ENCODE results near the gene CACNG3.
"Not testable (repeated sequence)": the region's sequence is repeated elsewhere in the genome, so short reads cannot be mapped to it uniquely, and the experiment has no call there.

Gene CACNG3

GRCh38 chr16:24234737-24235136 lies 21.4 kb upstream of the CACNG3 start:
- Histone ChIP-seq H3K4me1 (ENCODE audit: control insufficient read depth, insufficient read depth, low read length, poor library complexity, severe bottlenecking) (no peaks in the 10 kb centered on the region), H3K9me3 (ENCODE audit: control insufficient read depth, low read length) (peaks cover 10% of the 10 kb centered on the region), H3K4me3 (ENCODE audit: insufficient read depth, low read depth, low read length, poor library complexity, severe bottlenecking) (no peak overlapping the region), H3K27me3 (replicated peaks; ENCODE audit: control insufficient read depth, insufficient read depth, low read length, poor library complexity, severe bottlenecking) (peaks cover 5% of the 10 kb centered on the region), H3K27ac (ENCODE audit: insufficient read depth, low read length, poor library complexity, severe bottlenecking) (no peak overlapping the region), H3K36me3 (ENCODE audit: control insufficient read depth, insufficient read depth, low read length) (no peaks in the 10 kb centered on the region)
- DNase-seq, result no peak

GRCh38 chr16:24235806-24236205 lies 20.3 kb upstream of the CACNG3 start:
- Histone ChIP-seq H3K4me3 (ENCODE audit: insufficient read depth, low read depth, low read length, poor library complexity, severe bottlenecking) (no peak overlapping the region), H3K9me3 (ENCODE audit: control insufficient read depth, low read length) (peaks cover 10% of the 10 kb centered on the region), H3K36me3 (ENCODE audit: control insufficient read depth, insufficient read depth, low read length) (no peaks in the 10 kb centered on the region), H3K4me1 (ENCODE audit: control insufficient read depth, insufficient read depth, low read length, poor library complexity, severe bottlenecking) (no peaks in the 10 kb centered on the region), H3K27ac (ENCODE audit: insufficient read depth, low read length, poor library complexity, severe bottlenecking) (no peak overlapping the region), H3K27me3 (replicated peaks; ENCODE audit: control insufficient read depth, insufficient read depth, low read length, poor library complexity, severe bottlenecking) (peaks cover 5% of the 10 kb centered on the region)
- no peak for DNase-seq

- H3K27ac ChIP-seq (ENCODE audit: insufficient read depth, low read length, poor library complexity, severe bottlenecking); DNase-seq; H3K9me3 ChIP-seq (ENCODE audit: control insufficient read depth, low read length); H3K27me3 ChIP-seq (replicated peaks; ENCODE audit: control insufficient read depth, insufficient read depth, low read length, poor library complexity, severe bottlenecking); H3K36me3 ChIP-seq (ENCODE audit: control insufficient read depth, insufficient read depth, low read length); H3K4me3 ChIP-seq (ENCODE audit: insufficient read depth, low read depth, low read length, poor library complexity, severe bottlenecking); H3K4me1 ChIP-seq (ENCODE audit: control insufficient read depth, insufficient read depth, low read length, poor library complexity, severe bottlenecking): not testable (repeated sequence)
These were observed 17.3 kb upstream of the CACNG3 start for GRCh38 chr16:24238846-24239245.

- H3K27me3 ChIP-seq (replicated peaks; ENCODE audit: control insufficient read depth, insufficient read depth, low read length, poor library complexity, severe bottlenecking), result no peaks in the 10 kb centered on the region
- H3K4me3 ChIP-seq (ENCODE audit: insufficient read depth, low read depth, low read length, poor library complexity, severe bottlenecking), result no peak overlapping the region
- H3K4me1 ChIP-seq (ENCODE audit: control insufficient read depth, insufficient read depth, low read length, poor library complexity, severe bottlenecking), result no peaks in the 10 kb centered on the region
- H3K36me3 ChIP-seq (ENCODE audit: control insufficient read depth, insufficient read depth, low read length), result no peaks in the 10 kb centered on the region
- H3K9me3 ChIP-seq (ENCODE audit: control insufficient read depth, low read length), result no peaks in the 10 kb centered on the region
- no peak for DNase-seq
- H3K27ac ChIP-seq (ENCODE audit: insufficient read depth, low read length, poor library complexity, severe bottlenecking), result no peak overlapping the region
These were observed 9.1 kb upstream of the CACNG3 start for GRCh38 chr16:24246911-24247607.

GRCh38 chr16:24253192-24253591 lies 2.9 kb upstream of the CACNG3 start:
- DNase-seq, result no peak
- Histone ChIP-seq H3K27me3 (replicated peaks; ENCODE audit: control insufficient read depth, insufficient read depth, low read length, poor library complexity, severe bottlenecking) (peaks cover 16% of the 10 kb centered on the region), H3K9me3 (ENCODE audit: control insufficient read depth, low read length) (no peaks in the 10 kb centered on the region), H3K27ac (ENCODE audit: insufficient read depth, low read length, poor library complexity, severe bottlenecking) (no peak overlapping the region), H3K4me1 (ENCODE audit: control insufficient read depth, insufficient read depth, low read length, poor library complexity, severe bottlenecking) (no peaks in the 10 kb centered on the region), H3K36me3 (ENCODE audit: control insufficient read depth, insufficient read depth, low read length) (no peaks in the 10 kb centered on the region), H3K4me3 (ENCODE audit: insufficient read depth, low read depth, low read length, poor library complexity, severe bottlenecking) (no peak overlapping the region)

GRCh38 chr16:24257958-24258357 lies 1.8 kb downstream of the CACNG3 start:
- H3K36me3 ChIP-seq (ENCODE audit: control insufficient read depth, insufficient read depth, low read length), result no peaks in the 10 kb centered on the region
- H3K9me3 ChIP-seq (ENCODE audit: control insufficient read depth, low read length), result no peaks in the 10 kb centered on the region
- no peaks in the 10 kb centered on the region for H3K4me1 ChIP-seq (ENCODE audit: control insufficient read depth, insufficient read depth, low read length, poor library complexity, severe bottlenecking)
- peaks cover 16% of the 10 kb centered on the region for H3K27me3 ChIP-seq (replicated peaks; ENCODE audit: control insufficient read depth, insufficient read depth, low read length, poor library complexity, severe bottlenecking)
- no peak for DNase-seq
- no peak overlapping the region for H3K27ac ChIP-seq (ENCODE audit: insufficient read depth, low read length, poor library complexity, severe bottlenecking)
- no peak overlapping the region for H3K4me3 ChIP-seq (ENCODE audit: insufficient read depth, low read depth, low read length, poor library complexity, severe bottlenecking)

- no peak for DNase-seq
- Histone ChIP-seq H3K4me3 (ENCODE audit: insufficient read depth, low read depth, low read length, poor library complexity, severe bottlenecking) (no peak overlapping the region), H3K9me3 (ENCODE audit: control insufficient read depth, low read length) (no peaks in the 10 kb centered on the region), H3K27me3 (replicated peaks; ENCODE audit: control insufficient read depth, insufficient read depth, low read length, poor library complexity, severe bottlenecking) (peaks cover 16% of the 10 kb centered on the region), H3K27ac (ENCODE audit: insufficient read depth, low read length, poor library complexity, severe bottlenecking) (no peak overlapping the region), H3K4me1 (ENCODE audit: control insufficient read depth, insufficient read depth, low read length, poor library complexity, severe bottlenecking) (no peaks in the 10 kb centered on the region), H3K36me3 (ENCODE audit: control insufficient read depth, insufficient read depth, low read length) (no peaks in the 10 kb centered on the region)
These were observed 2.7 kb downstream of the CACNG3 start for GRCh38 chr16:24258791-24259190.

GRCh38 chr16:24262816-24263215 lies 6.7 kb downstream of the CACNG3 start:
- Histone ChIP-seq H3K9me3 (ENCODE audit: control insufficient read depth, low read length) (no peaks in the 10 kb centered on the region), H3K27ac (ENCODE audit: insufficient read depth, low read length, poor library complexity, severe bottlenecking) (no peak overlapping the region), H3K4me3 (ENCODE audit: insufficient read depth, low read depth, low read length, poor library complexity, severe bottlenecking) (no peak overlapping the region), H3K27me3 (replicated peaks; ENCODE audit: control insufficient read depth, insufficient read depth, low read length, poor library complexity, severe bottlenecking) (no peaks in the 10 kb centered on the region), H3K36me3 (ENCODE audit: control insufficient read depth, insufficient read depth, low read length) (no peaks in the 10 kb centered on the region), H3K4me1 (ENCODE audit: control insufficient read depth, insufficient read depth, low read length, poor library complexity, severe bottlenecking) (no peaks in the 10 kb centered on the region)
- no peak for DNase-seq

GRCh38 chr16:24270721-24271442 lies 14.7 kb downstream of the CACNG3 start:
- no peak overlapping the region for H3K4me3 ChIP-seq (ENCODE audit: insufficient read depth, low read depth, low read length, poor library complexity, severe bottlenecking)
- no peaks in the 10 kb centered on the region for H3K36me3 ChIP-seq (ENCODE audit: control insufficient read depth, insufficient read depth, low read length)
- no peaks in the 10 kb centered on the region for H3K4me1 ChIP-seq (ENCODE audit: control insufficient read depth, insufficient read depth, low read length, poor library complexity, severe bottlenecking)
- no peak overlapping the region for H3K27ac ChIP-seq (ENCODE audit: insufficient read depth, low read length, poor library complexity, severe bottlenecking)
- no peaks in the 10 kb centered on the region for H3K9me3 ChIP-seq (ENCODE audit: control insufficient read depth, low read length)
- H3K27me3 ChIP-seq (replicated peaks; ENCODE audit: control insufficient read depth, insufficient read depth, low read length, poor library complexity, severe bottlenecking), result no peaks in the 10 kb centered on the region
- DNase-seq, result no peak

GRCh38 chr16:24272379-24272778 lies 16.2 kb downstream of the CACNG3 start:
- no peaks in the 10 kb centered on the region for H3K9me3 ChIP-seq (ENCODE audit: control insufficient read depth, low read length)
- no peak for DNase-seq
- H3K4me3 ChIP-seq (ENCODE audit: insufficient read depth, low read depth, low read length, poor library complexity, severe bottlenecking), result no peak overlapping the region
- H3K36me3 ChIP-seq (ENCODE audit: control insufficient read depth, insufficient read depth, low read length), result no peaks in the 10 kb centered on the region
- H3K4me1 ChIP-seq (ENCODE audit: control insufficient read depth, insufficient read depth, low read length, poor library complexity, severe bottlenecking), result no peaks in the 10 kb centered on the region
- H3K27ac ChIP-seq (ENCODE audit: insufficient read depth, low read length, poor library complexity, severe bottlenecking), result no peak overlapping the region
- H3K27me3 ChIP-seq (replicated peaks; ENCODE audit: control insufficient read depth, insufficient read depth, low read length, poor library complexity, severe bottlenecking), result no peaks in the 10 kb centered on the region
